B cell (primary cell): ENCODE measurements around the gene PBX1.

Experiments
- CTCF ChIP-seq: fragments of 200-600 bp; IDR thresholded peaks from one replicate; pipeline ENCODE4 v1.8.0; 2022; ENCODE audit warnings: antibody characterized with exemption, mild to moderate bottlenecking
- EZH2 ChIP-seq: IDR thresholded peaks from 2 replicates; pipeline ENCODE4 v1.6.1; 2012; ENCODE audit warnings: borderline replicate concordance, low read depth, mild to moderate bottlenecking, moderate library complexity, low read length; ENCODE audit not compliant: insufficient read depth, poor library complexity, severe bottlenecking

GRCh38 chr1:164602480-164603093 lies 43.6 kb downstream of the PBX1 start:
- TF ChIP-seq CTCF (no peak), EZH2 (no peak)
